LNCAP (cell line): ENCODE data around the gene FOXL1.

Experiments used
- TF ChIP-seq, protein P1 (sequence below): fragments of 450-650 bp; IDR thresholded peaks from 2 replicates; pipeline ENCODE4 v1.5.1; 2017; ENCODE audit warnings: mild to moderate bottlenecking

Gene FOXL1

DNA sequence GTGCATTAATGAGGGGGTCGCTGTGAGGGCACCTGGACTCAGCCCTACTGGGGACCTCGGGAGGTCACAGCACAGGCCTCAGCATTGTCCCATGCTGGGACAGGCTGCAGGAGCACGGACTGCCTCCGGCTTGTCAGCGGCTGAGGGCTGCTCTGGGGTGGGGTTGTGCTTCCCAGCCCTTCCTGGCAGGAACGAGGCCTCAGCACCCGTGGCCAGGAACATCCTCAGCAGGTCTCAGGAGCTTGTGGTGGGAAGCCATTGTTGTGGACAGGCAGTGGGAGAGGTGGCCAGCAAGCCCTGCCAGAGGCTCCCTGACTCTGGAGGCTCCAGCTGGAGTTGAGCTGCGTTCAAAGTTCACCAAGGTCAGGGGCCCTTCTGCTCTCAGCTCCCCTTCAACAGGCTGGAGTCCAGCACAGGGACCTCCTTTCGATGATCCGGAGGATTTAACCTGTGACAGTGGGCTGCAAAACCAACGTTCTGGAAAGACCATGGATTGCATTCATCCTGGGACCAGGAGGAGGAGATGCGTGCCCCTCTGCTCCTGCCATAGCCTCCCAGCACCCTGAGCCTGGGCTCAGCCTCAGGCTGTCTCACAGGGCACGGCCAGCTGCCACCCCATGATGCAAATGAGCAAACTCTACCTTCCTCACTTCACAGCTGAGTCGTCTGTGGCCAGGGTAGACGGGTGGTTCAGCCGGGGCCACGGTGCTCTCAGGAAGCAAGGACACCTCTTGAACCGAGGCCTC, 32.6 kb downstream of the FOXL1 start:
- TF ChIP-seq, protein P1, sequence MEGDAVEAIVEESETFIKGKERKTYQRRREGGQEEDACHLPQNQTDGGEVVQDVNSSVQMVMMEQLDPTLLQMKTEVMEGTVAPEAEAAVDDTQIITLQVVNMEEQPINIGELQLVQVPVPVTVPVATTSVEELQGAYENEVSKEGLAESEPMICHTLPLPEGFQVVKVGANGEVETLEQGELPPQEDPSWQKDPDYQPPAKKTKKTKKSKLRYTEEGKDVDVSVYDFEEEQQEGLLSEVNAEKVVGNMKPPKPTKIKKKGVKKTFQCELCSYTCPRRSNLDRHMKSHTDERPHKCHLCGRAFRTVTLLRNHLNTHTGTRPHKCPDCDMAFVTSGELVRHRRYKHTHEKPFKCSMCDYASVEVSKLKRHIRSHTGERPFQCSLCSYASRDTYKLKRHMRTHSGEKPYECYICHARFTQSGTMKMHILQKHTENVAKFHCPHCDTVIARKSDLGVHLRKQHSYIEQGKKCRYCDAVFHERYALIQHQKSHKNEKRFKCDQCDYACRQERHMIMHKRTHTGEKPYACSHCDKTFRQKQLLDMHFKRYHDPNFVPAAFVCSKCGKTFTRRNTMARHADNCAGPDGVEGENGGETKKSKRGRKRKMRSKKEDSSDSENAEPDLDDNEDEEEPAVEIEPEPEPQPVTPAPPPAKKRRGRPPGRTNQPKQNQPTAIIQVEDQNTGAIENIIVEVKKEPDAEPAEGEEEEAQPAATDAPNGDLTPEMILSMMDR, result no peak

DNA sequence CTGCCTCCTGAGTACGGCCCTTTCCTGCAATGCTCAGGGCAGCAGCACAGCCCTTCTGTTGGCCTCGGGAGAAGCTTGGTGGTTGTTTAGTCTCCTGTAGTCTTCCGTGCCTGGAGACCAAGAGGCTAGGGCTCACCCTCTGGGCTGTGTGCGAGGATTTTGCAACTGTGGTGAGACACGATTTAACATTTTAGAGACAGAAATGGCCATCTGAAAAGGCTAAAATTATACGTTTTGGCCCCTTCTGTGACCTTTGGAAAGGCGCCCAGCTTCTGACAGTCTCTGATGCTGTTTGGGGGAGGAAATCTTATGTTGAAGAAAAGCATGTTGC, 33.1 kb downstream of the FOXL1 start:
- TF ChIP-seq, protein P1, result no peak

DNA sequence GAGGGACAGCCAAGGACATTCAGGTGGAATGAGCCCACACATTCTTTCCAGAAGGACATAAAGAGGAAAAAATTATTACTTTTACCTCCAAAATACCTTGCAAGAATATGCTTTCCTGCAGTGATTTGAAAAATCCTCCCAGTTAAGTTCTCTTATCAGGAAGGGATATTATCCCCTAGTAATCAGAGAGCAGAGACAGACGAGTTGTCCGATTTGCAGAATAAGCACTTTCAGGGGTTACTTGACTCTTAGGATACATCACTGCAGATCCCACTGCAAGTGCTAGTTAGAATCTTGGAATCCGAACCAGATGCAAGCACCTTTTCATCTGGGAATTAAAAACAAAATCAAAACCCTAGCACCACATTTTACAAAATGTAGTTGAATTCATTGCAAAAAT, 33.6 kb downstream of the FOXL1 start:
- TF ChIP-seq, protein P1, result no peak

DNA sequence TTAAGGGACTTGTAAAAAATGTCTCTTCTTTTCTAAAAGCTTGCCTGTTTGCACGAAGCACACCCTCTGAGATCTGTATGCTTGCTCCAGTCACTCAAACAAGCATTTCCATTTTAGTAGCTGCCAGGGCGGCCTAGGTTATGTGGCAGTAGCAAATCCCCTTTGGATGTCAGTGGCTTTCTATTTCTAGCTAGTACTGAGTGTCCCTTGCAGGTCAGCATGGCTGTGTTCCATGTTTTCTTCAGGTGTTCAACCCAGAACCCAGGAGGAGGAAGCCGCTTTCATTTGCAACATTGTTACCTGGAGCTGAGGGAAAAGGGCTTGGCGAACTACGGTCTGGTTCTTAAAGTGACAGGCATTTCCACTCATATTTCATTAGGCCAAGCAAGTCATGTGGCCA, 36.4 kb downstream of the FOXL1 start:
- TF ChIP-seq, protein P1, result no peak

DNA sequence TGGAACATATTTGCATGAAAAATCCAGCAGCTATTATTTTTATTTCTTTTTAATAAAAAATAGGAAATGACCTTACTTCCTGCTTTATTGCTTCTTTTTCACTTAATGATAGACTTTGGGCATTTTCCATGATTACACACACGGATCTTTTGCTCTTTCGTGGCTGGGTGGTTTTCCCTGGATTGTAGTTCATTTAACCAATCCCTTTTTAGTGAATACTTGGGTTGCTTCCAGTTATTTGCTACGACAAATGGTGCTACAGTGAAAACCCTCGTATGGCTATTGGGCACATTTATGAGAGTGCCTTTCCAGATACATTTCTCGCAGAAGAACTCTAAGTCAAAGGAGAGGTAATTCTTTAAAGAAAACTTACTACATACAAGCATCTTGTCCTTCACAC, 38.6 kb downstream of the FOXL1 start:
- TF ChIP-seq, protein P1, result no peak

DNA sequence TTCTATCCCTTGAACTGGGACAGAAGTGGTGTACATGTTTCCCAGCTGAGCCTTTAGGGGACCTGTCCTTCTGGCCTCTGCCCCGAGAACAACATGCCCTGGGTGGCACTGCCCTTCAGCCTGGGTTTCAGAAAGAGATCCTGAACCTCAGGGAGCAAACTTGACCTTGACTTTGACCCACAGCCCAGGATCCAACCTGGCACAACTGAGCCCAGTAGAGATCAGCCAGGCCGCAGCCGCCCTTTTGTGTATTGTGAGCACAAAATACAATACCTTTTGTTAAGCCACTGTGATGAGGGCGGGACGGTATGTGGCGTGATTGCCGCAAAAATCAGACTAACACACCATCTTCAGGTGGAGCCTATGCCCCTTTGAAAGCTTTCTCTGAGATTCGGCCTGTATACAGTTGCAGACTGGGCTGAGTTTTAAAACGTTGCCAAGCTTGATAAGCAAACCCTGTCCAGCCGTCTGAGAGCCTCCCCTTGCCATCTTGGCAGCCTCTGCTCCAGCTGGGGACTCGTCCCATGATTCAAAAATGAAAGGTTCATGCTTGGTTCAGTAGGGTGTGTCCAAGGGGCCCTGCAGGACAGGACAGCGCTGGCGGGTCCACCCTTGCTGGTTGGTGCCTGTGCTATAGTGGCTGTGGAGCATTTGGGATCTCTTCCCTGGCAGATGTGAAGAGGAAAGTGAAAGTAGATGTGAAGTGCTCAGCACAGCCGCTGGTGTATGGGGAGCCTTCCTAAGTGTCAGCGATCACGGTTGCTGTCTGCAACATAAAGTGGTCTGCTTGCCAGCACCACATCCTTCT, 40.3 kb downstream of the FOXL1 start:
- TF ChIP-seq, protein P1, result no peak

DNA sequence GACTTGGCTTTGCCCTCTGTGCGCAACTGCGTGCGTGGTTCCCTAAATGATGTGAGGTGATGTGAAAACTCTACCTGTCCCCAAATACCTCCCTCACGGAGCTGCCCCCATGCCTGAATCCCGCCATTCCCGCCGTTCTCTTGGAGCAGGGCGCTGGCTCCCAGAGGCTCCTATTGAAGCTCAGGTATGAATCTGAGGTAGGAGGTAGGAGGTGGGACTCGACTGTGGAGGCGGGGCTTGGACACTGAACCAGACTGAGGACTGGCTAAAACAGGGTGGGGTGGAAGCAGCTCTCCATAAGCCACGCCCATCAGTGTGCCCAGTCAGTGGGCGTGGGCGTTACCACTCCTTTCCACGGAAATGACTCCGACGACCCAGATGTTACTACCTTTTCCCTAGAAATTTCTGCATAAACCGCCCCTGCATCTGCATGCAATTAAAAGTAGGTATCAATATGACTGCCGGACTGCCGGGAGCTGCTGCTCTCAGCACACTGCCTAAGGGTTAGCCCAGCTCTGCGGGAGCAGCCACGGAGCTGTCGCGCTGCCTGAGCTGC, 41.0 kb downstream of the FOXL1 start:
- TF ChIP-seq, protein P1, result no peak
